ENCODE measurements around the gene DLX6.
A peak's percentile ranks its signal among the peaks of the same experiment; 100 is the strongest.

The DLX6 gene

DNA sequence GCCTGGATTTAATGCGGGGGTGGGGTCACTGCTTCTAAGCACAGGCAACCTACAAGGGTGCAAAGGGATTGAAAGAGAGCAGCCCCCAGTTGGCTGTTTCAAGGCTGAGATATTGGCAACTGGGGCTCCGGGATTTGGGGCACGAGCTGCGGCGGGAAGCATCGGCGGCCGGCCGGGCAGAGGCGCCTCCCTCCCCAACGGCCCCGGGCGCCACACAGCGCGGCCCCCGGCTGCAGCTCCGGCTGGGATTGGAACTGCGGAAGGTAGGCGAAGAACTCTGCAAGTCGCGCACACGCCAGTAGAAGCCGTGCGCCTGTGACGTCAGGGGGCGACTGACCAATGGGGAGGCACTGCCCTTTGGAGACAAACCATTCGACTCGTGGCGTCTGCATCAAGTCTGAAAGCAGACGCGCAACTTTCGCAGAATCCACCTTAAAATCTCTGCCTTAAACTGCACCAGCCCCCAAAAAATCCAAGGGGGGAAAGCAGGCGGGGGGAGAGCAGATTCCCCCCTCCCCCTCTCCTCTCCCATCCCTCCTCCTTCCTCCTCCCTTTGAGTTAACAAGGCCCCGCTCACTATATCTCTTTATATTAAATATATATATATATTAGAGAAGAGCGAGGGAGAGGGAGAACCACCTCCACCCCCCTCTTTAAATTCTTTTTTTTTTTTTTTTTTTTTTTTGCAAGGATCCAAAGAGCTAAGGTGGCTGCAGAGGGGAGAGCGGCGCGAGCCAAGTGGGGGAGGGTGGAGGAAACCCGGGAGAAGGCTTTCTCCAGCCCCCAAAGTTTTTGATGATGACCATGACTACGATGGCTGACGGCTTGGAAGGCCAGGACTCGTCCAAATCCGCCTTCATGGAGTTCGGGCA is at the start of gene DLX6:
TSS of gene DLX6 (plus strand) at position 371 of the 872 bp plus-strand sequence. CDS start at position 796, 425 bp downstream.
- DNase-seq = peak; percentile 48

DNA sequence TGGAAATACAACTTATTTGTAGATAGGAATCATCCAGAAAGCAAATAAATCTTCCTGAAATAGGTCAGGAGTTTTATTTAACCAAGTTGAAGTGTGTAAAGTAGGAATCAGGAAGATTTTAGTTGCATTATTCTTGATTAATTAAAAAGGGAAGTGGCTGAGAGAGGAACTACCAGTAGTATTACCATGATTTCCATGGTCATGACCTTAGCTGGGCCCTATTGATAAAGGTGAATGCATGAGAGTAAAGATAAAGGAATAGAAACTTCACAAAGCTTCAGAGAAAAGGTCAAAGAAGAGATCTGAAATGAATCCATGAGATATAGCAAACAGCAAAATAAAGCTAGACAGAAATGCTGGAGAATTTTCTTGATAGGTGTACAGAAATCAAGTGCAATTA is 46.2 kb upstream of the DLX6 start:
- DNase-seq = no peak

DNA sequence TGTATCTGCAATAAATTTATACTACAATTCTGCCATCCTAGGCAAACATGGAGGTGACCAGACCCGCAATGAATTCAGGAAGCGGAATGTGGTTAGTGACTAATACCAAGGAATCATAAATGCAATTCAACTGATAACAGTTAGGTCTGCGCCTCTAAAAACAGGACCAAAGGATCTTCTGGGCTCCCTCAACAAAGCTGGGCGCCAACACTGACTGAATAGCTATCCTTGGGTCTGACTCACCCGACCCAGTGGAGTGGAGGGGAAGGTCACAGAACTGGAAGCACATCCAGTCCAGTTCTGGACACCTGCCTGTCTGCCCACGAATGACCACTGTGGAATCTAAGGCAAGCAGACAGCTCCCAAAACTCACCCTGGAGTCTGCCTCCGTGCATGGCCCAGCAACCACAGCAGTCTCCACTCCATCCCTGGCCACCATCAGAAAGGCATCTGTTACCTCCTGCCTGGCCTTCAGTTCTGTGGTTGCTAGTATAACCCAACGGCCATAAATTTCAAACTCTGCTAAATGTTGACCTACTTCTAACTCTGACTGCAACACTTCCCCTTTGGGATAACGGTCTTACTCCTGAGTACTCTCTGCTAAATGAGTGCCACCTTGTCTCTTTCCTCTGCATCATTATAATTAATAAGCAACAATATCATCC is 43.0 kb upstream of the DLX6 start:
- no peak for DNase-seq

DNA sequence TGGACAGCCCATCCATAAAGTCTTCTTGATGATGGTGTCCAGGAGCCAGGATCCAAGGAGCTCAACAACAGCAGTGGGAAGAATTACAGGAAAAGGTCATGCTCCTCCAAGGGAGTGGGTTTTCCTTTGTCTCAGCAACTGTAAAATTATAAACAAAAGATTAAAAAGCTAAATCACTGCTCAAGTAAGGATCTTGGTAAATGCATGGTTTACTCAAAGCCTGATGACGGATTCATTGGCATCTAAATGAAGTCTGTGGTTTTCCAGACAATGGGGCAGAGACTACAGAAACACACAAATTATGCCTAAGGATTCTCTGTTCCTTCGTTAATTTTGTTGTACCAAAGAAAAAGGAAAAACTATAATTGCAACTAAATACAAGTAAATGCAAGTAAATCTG is 36.4 kb upstream of the DLX6 start:
- no peak for DNase-seq

DNA sequence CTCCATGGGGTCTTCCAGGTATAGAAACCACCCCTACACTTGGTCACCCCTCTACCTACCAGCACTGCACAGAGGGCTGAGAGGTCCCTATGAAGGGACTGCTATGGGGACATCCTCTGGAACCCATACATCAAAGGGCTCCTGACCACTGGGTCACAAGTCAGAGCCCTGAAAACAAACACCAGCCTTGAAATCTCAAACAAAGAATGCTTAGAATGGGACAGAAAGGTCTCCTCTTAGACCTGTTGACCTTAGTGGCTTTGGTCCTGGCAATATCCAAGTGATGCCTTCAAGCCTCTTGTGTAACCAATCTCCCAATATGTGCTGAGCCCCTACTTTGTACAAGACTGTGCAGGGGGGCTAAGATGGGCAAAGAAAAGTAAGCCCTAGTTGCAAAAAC is 34.6 kb upstream of the DLX6 start:
- no peak for DNase-seq

DNA sequence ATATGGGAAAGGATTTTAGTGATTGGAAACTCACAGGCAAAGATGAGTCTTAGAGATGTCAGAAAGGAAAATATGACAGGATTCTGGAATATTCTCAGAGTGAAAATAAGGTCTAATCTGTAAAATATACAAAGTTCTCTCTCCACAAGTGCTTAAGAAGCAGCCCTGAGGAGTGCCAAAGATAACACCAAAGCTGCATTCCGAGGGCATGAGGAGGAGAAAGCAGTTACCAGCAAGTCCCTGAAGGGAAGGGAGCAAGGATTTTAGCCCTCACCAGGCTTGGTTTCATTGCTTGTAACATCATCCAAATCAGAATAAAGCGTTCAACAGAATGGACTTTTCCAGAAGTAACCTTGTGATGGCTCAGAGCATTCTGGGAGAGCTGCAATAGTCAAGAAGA is 31.4 kb upstream of the DLX6 start:
- DNase-seq = no peak

DNA sequence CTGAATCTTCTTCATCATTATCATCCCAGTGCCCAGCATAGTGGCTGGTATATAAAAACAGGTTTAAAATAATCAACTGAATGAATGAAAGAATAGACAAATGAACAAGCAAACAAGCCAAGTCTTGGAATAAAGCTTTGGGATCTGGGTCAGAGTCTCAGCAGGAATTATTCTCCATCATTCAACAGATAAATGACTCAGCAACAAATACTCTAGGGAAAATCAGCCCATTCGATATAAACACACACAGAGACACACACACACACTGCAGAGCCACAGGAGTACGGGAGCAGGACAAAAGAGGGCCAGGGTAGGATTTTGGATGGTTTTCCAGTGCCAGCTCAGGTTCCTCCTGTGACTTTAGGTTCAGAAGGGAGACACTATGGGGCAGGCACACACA is 29.2 kb upstream of the DLX6 start:
- no peak for DNase-seq

DNA sequence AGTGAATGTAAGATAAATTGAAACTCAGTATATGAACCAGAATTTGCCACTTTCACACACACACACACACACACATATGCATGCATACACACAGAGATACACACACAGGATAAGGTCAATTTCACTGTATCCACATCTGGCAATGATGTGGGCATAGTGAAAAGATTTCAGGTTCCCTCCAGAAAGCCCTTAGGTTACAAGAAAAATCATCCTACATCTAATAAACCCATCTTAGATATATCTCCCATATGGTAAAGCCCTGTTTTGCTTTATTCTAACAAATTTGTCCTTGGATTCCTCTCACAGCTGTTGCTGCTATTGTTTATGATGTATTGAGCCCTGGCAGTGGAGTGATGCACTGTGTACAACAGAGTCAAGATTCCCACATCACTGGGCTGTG is 27.9 kb upstream of the DLX6 start:
- no peak for DNase-seq

DNA sequence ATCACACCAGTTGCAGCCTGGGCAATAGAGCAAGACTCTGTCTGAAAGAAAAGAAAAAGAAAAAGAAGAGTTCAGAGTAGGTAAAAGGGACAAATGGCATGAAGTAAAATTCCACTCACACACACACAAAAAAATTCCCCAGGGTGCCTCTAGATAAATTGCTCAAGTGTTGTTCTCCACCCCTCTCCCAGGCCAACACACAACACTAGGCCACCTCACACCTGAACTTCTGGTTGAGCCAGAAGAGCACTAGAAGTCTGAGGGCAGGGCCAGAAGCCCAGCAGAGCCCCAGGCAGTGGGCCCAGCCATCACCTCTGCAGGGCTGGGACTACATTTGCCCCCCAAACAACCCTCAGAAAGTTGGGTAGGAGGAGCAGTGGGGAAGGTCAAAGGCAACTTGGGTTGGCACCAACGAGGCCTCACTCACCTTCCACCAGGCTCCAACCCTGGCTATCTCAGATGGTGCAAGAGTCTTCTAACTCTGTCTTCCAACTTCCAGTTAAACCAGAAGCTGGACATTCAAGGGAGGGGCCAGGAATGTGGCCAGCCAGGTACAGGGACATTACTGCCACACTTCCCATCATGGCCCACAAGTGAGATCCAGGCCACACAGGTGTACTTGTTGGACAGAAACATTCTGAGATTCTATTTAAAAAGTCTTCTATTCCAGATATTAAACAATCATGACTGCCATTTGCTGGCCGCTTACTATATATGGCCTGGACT is 25.6 kb upstream of the DLX6 start:
- DNase-seq = no peak

DNA sequence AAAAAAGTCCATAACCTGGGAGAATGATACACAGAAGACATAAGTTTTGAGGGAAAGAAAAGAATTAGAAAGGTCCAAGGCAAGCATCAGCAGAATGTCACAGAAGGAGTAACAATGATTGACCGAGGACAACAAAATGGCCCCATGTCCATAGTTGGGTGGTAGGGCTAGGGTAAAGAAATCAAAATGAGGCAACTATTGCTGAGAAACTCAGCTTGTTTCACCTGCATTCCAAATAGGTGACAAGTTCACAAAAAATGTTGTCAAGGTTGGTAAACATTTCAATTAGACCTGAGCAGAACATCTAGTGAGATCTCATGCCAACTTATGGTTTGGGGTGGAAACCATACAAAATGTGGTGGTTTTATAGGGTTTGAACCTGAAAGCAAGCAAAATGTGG is 22.8 kb upstream of the DLX6 start:
- DNase-seq = no peak

DNA sequence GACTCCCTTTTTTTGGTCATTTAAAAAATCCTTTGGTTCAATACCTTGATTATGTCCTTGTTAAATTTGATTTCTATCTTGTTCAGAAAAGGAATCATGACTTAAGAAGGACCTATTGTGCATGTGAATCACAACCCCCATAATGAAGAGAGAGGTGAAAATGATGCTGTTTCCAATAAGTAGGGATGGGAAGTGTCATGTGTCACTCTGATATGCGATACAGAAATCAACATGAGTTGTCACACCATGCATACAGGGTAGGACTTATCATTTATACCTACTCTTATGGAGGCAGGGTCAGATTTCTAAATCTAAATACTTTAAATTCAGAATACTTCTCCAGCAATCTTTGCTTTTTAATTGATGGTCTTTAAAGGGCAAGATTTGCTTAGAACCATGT is 19.4 kb upstream of the DLX6 start:
- DNase-seq = no peak

DNA sequence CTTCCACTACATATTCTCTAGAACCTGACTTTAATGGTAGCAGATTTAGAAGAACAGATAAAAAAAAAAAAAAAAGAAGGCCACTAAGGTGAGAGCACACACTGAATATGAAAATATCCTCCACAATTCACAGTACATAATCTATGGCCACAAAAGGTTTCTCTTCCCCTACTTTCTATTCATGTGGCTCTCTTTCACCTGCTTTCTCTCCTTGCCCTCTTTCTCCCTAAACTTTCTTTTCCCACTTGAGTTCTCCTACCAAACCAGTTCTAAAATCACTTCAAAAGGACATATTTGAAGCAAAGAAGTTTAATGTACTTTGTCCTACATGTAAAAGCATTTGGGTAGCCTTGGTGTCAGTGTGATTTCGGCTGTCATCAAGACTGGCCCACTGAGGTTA is 18.5 kb upstream of the DLX6 start:
- DNase-seq = no peak

DNA sequence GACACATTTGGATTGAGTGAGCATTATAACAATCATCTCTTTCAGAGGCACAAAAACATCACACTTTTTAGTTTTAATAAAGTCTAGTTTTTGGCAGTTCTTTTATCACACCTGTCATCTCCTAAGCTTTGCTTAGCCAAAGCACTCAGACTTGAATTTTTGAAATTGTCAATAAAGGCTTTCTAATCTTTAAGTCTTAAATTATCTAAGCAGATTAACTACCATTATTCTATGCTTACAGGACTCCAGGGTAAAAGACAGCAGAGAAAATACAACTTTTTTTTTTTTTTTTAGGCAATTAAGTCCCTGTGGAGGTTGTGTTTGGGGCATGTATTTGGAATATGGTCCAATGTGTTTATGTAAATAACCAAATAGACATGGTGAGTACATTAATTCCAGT is 17.6 kb upstream of the DLX6 start:
- DNase-seq = no peak

DNA sequence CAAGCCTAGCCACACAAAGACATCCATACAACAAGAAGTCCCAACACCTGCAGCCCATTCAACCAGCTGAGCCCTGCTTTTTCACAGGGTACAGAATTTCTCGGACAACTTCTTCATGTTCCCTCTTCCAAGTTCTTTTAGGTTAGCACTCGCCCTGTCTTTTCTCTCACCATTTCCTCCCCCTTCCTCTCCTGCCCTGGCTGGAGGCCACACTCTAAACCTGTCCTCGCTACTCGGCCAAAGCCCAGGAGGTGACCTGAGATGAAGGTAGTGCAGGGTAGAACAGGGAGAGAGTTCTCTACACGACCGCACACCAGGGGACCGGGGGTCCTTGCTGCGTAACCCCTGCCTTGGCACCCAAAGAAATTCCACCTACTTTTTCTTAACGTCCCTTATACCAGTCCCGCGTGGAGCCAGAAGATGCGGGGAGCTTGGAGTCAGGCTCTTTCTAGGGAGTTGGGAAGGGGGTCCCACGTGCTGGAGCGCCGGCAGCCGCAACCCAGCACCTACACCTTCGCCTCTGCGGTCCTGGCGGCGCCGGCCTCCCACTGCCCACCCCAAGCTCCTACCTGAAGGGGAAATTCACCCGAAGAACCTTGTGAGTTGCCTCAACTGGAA is 16.0 kb upstream of the DLX6 start:
- DNase-seq = no peak

DNA sequence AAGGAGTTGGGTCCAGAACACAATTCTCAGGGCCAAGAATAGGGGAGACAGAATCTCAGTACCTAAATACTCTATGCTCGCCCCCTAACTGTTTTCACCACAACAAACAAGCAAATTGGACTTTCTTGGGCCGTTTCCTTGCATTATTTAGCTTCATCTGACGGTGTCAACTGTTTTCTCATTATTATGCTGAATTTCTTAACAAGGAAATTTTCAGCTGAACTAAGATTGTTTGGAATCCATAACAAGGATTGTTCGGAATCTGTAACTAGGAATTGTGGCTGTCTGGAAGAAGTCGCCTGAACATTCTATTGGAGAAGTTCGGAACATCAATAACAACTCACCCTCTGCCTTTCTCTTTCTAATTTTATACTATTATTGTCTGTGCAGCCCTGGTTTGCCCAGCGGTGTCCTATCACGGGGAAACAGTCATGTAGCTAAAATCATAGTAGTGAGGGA is 15.5 kb upstream of the DLX6 start:
- no peak for DNase-seq

DNA sequence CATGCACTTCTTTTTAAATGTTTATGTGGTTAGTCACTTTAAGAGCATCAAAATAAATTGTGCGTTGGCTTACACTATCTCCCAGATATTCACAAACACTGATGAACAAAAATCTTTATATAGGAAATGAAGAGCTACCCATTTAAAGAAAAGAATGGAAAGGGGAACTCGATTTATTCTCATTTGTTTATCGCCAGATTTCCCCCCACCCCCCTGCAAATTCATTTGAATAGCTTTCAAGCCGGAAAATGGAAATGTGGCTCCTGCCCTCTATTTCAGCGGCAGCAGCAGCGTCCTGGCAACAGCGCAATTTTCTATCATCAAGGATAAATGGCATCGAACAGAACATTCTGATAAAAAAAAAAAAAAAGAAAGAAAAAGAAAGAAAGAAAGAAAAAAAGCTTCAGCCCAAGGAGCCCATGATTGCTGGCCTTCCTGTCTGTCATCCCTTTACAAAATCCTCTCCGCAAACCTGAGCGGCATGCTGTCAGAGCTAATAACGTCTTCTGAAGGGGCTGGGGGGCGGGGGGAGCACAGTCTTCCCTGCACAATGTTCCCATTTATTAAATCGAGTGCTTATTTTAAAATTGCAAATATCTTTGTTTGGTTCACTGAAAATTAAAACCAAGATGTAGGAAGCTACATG is 13.7 kb upstream of the DLX6 start:
- DNase-seq = no peak

DNA sequence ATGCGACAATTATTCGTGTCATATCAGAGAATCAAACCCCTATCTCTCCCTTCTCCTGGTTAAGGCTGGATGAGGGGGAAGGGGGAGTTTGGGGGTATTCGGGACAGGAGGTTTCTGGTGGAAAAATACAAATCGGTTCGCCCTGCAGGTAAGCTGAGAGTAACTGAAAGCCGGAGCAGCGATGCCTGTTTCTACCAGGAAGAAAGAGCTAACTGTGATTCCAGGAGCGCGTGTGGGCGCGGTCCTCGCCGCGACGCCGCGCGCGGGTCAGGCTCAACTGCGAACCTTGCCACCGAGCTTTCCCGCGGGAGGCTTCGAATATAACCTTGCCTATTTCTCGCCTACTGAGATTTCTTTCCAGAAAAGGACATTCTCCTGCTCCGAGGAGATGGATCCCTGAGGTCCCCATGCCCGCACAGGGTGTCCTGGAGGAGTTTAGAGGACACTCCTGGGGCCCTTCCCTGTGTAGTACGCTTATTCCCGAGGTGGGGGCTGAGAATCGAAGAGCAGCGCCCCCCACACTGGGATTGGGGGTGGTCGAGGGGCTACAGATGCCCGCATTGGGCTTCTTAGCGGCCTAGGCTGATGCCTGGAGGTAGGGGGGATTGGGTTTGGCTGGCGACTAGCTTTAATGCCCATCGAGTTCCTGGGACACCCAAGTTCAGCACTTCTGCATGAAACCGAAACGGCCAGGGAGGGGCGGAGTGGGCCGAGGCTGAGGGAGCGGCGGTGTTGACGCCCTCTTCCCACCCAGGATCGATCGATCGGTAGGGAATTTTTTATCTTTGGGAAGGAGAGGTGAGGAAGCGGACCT is 13.0 kb upstream of the DLX6 start:
- DNase-seq = no peak

DNA sequence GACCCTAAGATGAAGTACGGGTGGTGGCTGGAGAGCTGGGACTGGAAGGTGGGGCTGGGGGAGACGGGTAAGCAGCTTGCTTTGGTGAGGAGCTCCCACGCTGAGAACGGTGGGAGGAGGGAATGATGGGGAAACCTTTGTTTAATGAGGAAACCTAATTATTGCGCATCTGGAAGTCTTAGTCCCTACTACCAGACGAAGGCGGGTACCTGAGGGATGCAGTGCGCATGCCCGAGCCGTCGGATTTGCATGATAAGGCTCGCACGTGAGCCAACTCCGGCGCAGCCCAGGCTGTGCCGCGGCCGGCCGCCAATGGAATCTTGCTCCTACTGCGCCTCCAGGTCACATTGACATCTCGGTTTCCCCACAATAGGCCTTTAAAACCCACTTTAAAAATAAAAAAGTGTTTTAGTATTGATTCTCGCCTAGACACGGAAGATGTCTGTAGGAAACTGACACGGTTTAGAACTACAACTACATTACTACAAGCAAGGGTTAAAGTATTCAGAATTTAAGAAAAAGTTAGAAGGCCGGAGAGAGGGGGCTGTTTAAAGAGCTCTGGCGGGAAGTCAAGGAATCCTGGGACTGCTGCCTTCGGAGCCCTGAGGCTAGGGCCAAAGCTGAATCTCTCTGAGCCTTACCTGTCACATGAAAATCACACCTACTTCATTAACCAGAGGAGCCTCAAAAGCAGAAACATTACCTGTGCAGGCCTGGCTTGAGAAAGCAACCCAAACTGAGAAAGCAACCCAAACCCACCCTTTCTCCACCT is 12.1 kb upstream of the DLX6 start:
- no peak for DNase-seq

DNA sequence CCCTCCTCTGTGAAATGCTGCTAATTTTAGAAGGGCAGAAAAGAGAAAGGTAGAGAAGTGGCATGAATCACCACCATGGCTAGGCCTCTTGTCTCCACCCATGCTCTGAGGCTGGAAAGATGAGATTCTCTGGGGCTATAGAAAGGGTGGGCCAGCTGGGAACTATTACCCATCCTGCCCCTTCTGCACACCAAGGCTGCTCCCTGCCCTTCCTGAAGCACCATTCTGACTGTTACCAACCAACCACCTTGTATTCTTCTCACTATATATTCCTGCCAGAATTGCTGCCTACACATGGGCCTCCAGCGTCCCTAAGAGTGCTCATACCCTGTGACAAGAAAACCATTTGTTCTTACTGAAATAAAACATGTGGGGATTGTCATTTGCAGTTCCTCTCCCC is 11.4 kb upstream of the DLX6 start:
- DNase-seq = no peak

DNA sequence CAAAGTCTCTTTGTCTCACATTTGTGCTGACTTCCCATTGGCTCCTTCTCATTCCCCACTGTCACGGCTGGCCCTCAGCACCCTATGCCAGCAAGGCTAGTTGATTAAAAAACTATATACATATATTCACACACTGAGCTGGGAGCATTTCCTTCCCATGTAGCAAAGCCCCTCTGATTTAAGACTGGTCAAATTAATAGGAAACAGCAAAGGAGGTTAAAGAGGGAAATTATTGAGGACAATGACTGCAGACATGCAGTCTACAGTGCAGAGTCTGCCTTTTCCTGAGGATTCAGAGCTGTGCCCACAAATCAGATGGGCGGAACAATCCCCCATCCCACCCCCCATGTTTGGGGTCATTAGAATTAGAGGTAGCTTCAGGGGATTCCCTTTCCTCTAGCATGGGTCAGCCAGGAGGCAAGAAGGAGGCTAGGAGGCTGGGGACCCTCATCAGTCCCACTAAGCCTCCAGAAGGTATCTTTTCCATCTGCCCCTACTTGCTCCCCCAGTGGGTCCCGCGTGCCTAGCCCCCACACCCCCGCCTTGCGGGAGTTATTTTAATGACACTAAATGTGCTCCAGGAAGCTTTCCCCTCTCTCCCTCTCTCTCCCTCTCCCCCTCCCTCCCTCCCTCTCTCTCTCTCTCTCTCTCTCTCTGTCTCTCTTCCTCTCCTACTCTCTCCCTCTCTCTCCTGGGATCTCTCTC is 9.8 kb upstream of the DLX6 start:
- no peak for DNase-seq

All from NCI-H524 treated with DMSO at 0.1 percent for 48 hours (cell line).